ENCODE measurements around the gene SORBS2. TPM values are rescaled to one million over a fixed set of nuclear protein-coding genes. Genes with fewer than 3 reads are reported as not detected.

SORBS2 gene
- total and polyA plus RNA-seq, 4 donors, result 11.2 to 70.4 (median 26.4) TPM

GRCh38 chr4:185772391-185773093 lies 39.5 kb downstream of the SORBS2 start:
- Histone ChIP-seq H3K36me3 (ENCODE audit: control insufficient read depth in 4 of 4, insufficient read depth in 4 of 4, low read length in 4 of 4) (no peaks in the 10 kb centered on the region), H3K27ac (ENCODE audit: low read depth in 1 of 2, low read length in 1 of 2) (peak overlapping the region; percentile 56 to 73), H3K4me1 (ENCODE audit: control insufficient read depth in 5 of 5, insufficient read depth in 5 of 5, low read length in 5 of 5) (peaks cover 4 to 25% (median 8%) of the 10 kb centered on the region in 5 donors), H3K9ac (ENCODE audit: insufficient read depth in 1 of 2, low read length in 2 of 2) (no peak overlapping the region), H3K4me3 (no peak overlapping the region), H3K27me3 (ENCODE audit: control insufficient read depth in 3 of 3, insufficient read depth in 3 of 3, low read length in 2 of 3) (peaks cover 0 to 6% (median 0%) of the 10 kb centered on the region in 3 donors), H3K9me3 (ENCODE audit: control insufficient read depth in 4 of 4, insufficient read depth in 3 of 4, low read length in 3 of 4) (no peaks in the 10 kb centered on the region)
- 77 to 81% methylated on average over 12 of the region's 12 CpGs for WGBS, 2 donors
- ATAC-seq (ENCODE audit: insufficient read depth, low FRiP score) (no peak), DNase-seq (no peak)
- TF ChIP-seq CTCF (IDR thresholded peaks at IDR 0.05; ENCODE audit: control extremely low read depth, extremely low read depth), result no peak

DNA sequence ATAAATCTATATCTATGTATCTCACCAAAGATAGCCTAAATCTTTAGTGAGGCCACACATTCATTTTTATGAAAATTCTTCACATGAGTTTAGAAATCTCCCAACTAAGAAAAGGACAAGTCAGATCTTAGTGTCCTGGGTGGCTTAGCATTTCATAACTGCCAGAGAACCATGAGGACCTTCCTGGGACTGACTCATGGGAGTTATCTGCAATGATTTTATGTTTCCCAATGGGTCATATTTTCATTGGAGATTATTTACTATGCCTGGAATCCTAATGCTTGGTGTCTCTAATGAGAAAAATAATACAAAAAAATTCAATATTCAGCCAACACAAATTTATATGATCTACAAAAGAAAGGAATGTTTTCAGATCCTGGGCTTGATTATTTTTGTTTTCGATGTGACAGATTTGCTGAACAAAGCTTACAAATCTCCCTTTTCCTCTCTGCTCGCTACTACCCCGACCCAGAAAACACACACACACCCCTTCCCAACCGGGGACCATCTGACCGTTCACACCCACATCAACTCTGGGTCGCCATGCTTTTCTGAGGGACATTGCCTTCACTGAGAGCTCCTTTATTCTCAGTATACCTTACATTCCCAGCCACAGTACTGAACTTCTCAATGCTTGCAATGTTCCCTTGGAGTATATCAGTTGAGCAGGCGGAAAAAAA lies 40.1 kb downstream of the SORBS2 start:
- WGBS, 2 donors, result 75 to 89% methylated on average over 7 of the region's 7 CpGs
- Histone ChIP-seq H3K36me3 (ENCODE audit: control insufficient read depth in 4 of 4, insufficient read depth in 4 of 4, low read length in 4 of 4) (no peaks in the 10 kb centered on the region), H3K4me1 (ENCODE audit: control insufficient read depth in 5 of 5, insufficient read depth in 5 of 5, low read length in 5 of 5) (peaks cover 4 to 25% (median 8%) of the 10 kb centered on the region in 5 donors), H3K27me3 (ENCODE audit: control insufficient read depth in 3 of 3, insufficient read depth in 3 of 3, low read length in 2 of 3) (peaks cover 0 to 6% (median 0%) of the 10 kb centered on the region in 3 donors), H3K27ac (ENCODE audit: low read depth in 1 of 2, low read length in 1 of 2) (peak overlapping the region in 1 of 2 donors; percentile 73), H3K9ac (ENCODE audit: insufficient read depth in 1 of 2, low read length in 2 of 2) (no peak overlapping the region), H3K9me3 (ENCODE audit: control insufficient read depth in 4 of 4, insufficient read depth in 3 of 4, low read length in 3 of 4) (no peaks in the 10 kb centered on the region), H3K4me3 (no peak overlapping the region)
- TF ChIP-seq CTCF (IDR thresholded peaks at IDR 0.05; ENCODE audit: control extremely low read depth, extremely low read depth), result no peak
- ATAC-seq (ENCODE audit: insufficient read depth, low FRiP score) (no peak), DNase-seq (no peak)

- Histone ChIP-seq H3K4me1 (ENCODE audit: control insufficient read depth in 5 of 5, insufficient read depth in 5 of 5, low read length in 5 of 5) (peaks cover 0 to 10% (median 0%) of the 10 kb centered on the region in 5 donors), H3K9me3 (ENCODE audit: control insufficient read depth in 4 of 4, insufficient read depth in 3 of 4, low read length in 3 of 4) (no peaks in the 10 kb centered on the region), H3K27ac (ENCODE audit: low read depth in 1 of 2, low read length in 1 of 2) (peak overlapping the region in 1 of 2 donors; percentile 65), H3K36me3 (ENCODE audit: control insufficient read depth in 4 of 4, insufficient read depth in 4 of 4, low read length in 4 of 4) (no peaks in the 10 kb centered on the region), H3K4me3 (no peak overlapping the region), H3K9ac (ENCODE audit: insufficient read depth in 1 of 2, low read length in 2 of 2) (no peak overlapping the region), H3K27me3 (ENCODE audit: control insufficient read depth in 3 of 3, insufficient read depth in 3 of 3, low read length in 2 of 3) (peaks cover 0 to 3% (median 2%) of the 10 kb centered on the region in 3 donors)
- 85 to 97% methylated on average over 4 of the region's 4 CpGs for WGBS, 2 donors
- no peak for TF ChIP-seq CTCF (IDR thresholded peaks at IDR 0.05; ENCODE audit: control extremely low read depth, extremely low read depth)
- no peak for DNase-seq
- no peak for ATAC-seq (ENCODE audit: insufficient read depth, low FRiP score)
Observed at GRCh38 chr4:185767528-185767927, 44.5 kb downstream of the SORBS2 start.
